Suprapubic skin (tissue), 4 donors: ENCODE results near the gene SOD1. TPM values are rescaled to one million over a fixed set of nuclear protein-coding genes. Genes with fewer than 3 reads are reported as not detected.

ENCODE experiments used
- DNase-seq, 2 donors: peaks; one replicate each; pipeline ENCODE4 v3.0.0-alpha.2; 2019; ENCODE audit warnings: low spot score in 2 of 2
- H3K27ac ChIP-seq: fragments of 200-600 bp; sonication (generic); one replicate; pipeline ENCODE4 v1.5.1; 2019
- H3K27me3 ChIP-seq: fragments of 200-600 bp; sonication (generic); one replicate; pipeline ENCODE4 v1.5.1; 2019
- H3K36me3 ChIP-seq: fragments of 200-600 bp; sonication (generic); one replicate; pipeline ENCODE4 v1.5.1; 2019
- H3K4me1 ChIP-seq: fragments of 200-600 bp; sonication (generic); one replicate; pipeline ENCODE4 v1.5.1; 2019
- H3K4me3 ChIP-seq: fragments of 200-600 bp; sonication (generic); one replicate; pipeline ENCODE4 v1.5.1; 2019; ENCODE audit warnings: mild to moderate bottlenecking
- H3K9me3 ChIP-seq: fragments of 200-600 bp; sonication (generic); one replicate; pipeline ENCODE4 v1.5.1; 2019
- EP300 ChIP-seq: sonication (generic); formaldehyde crosslinking; IDR thresholded peaks from one replicate; pipeline ENCODE4 v1.6.1; 2017; ENCODE audit warnings: antibody characterized with exemption
- POLR2A ChIP-seq, 2 donors: fragments of 450-650 bp; IDR thresholded peaks; one replicate each; pipeline ENCODE4 v1.6.1; 2017; ENCODE audit warnings: antibody characterized with exemption in 2 of 2, mild to moderate bottlenecking in 2 of 2, moderate library complexity in 2 of 2
- POLR2AphosphoS5 ChIP-seq, 3 donors: sonication (generic); formaldehyde crosslinking; IDR thresholded peaks; one replicate each; pipeline ENCODE4 v1.6.1; 2017; ENCODE audit warnings: antibody characterized with exemption in 3 of 3
- WGBS: methylation state at CpG from one replicate; pipeline ENCODE4 v1.1.5; 2018; 5-methylcytosine and 5-hydroxymethylcytosine counted together
- total RNA-seq, 4 donors: library from RNA; depleted of rRNA; stranded (reverse); fragments of >200 nt; gene quantifications; one replicate each; pipeline ENCODE4 v1.1.0, GENCODE V29; 2016
- TF ChIP-seq, protein P1 (sequence below), 2 donors: fragments of 200-600 bp in 1 of 2; fragments of 450-650 bp in 1 of 2; sonication (generic) in 1 of 2; IDR thresholded peaks; one replicate each; pipeline ENCODE4 v1.5.1; 2016 to 2019; ENCODE audit warnings: antibody characterized with exemption in 2 of 2, mild to moderate bottlenecking in 1 of 2, moderate library complexity in 1 of 2

The SOD1 gene
- total RNA-seq, 4 donors from 2014 or later: 123 to 173 (median 144) TPM

DNA sequence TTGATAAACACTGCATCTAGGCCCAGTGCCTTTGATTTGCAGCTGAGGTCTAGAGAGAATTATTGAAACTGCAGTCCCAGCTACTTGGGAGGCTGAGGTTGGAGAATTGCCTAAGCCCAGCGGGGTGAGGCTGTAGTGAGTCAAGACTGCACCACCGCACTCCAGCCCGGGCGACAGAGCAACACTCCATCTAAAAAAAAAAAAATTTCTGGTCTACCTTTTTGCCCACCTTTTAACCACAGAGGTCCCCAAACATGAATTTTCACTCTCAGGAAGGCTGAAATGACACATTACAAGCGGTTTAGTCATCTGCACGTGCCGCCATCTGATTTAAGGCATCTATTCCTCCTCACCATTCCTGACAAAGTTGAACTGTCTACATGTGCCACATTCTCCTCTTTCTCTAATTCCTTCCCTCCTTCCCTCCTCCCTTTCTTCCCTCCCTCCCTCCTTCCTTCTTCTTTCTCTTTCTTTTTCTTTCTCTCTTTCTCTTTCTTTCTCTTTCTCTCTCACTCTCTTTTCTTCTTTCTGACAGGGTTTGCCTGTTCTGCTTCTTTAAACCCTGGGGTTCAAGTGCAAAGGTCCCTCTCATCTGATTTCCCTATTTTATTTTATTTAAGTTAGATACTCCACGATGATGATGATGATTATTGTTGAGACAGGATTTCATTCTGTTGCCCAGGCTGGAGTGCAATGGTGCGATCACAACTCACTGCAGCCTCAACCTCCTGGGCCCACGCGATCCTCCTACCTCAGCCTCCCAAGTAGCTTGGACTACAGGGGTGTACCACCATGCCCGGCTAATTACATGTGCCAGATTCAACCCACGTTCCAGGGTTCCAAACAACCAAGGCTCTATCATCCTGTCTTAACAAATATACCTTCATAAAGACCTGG lies 3.0 kb upstream of the SOD1 start:
- Histone ChIP-seq H3K4me3 (no peak overlapping the region), H3K4me1 (peaks cover 24% of the 10 kb centered on the region), H3K27me3 (no peaks in the 10 kb centered on the region), H3K27ac (no peak overlapping the region), H3K36me3 (no peaks in the 10 kb centered on the region), H3K9me3 (no peaks in the 10 kb centered on the region)
- TF ChIP-seq EP300: no peak
- TF ChIP-seq POLR2AphosphoS5 (IDR thresholded peaks at IDR 0.05): no peak
- no peak for TF ChIP-seq POLR2A (IDR thresholded peaks at IDR 0.05)
- TF ChIP-seq, protein P1, sequence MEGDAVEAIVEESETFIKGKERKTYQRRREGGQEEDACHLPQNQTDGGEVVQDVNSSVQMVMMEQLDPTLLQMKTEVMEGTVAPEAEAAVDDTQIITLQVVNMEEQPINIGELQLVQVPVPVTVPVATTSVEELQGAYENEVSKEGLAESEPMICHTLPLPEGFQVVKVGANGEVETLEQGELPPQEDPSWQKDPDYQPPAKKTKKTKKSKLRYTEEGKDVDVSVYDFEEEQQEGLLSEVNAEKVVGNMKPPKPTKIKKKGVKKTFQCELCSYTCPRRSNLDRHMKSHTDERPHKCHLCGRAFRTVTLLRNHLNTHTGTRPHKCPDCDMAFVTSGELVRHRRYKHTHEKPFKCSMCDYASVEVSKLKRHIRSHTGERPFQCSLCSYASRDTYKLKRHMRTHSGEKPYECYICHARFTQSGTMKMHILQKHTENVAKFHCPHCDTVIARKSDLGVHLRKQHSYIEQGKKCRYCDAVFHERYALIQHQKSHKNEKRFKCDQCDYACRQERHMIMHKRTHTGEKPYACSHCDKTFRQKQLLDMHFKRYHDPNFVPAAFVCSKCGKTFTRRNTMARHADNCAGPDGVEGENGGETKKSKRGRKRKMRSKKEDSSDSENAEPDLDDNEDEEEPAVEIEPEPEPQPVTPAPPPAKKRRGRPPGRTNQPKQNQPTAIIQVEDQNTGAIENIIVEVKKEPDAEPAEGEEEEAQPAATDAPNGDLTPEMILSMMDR (IDR thresholded peaks at IDR 0.05): no peak
- WGBS: 85% methylated on average over 13 of the region's 13 CpGs
- no peak for DNase-seq

DNA sequence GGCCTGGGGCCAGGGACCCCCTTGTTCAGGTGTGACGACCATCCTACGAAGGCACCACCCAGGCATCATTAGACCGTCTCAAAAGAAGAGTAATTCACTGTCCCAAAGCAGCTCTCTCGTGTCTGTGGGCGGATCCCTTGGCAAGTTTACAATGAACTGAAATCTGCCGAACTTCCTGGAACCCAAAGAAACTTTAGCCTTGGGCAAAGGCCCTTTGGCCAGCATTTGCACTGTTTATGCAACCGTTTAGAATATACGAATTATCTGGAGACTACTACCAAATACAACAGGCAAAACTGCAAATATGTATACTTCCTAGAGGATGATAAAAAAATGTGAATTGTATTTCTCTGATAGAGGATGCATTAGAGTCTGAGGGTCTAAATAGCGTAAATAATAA lies 1.4 kb upstream of the SOD1 start:
- Histone ChIP-seq H3K9me3 (no peaks in the 10 kb centered on the region), H3K27me3 (no peaks in the 10 kb centered on the region), H3K36me3 (no peaks in the 10 kb centered on the region), H3K4me1 (peaks cover 38% of the 10 kb centered on the region), H3K27ac (no peak overlapping the region), H3K4me3 (no peak overlapping the region)
- TF ChIP-seq EP300 (no peak), POLR2AphosphoS5 (IDR thresholded peaks at IDR 0.05) (no peak), POLR2A (IDR thresholded peaks at IDR 0.05) (no peak)
- TF ChIP-seq, protein P1 (IDR thresholded peaks at IDR 0.05): no peak
- no peak for DNase-seq
- 39% methylated on average over 9 of the region's 9 CpGs for WGBS

DNA sequence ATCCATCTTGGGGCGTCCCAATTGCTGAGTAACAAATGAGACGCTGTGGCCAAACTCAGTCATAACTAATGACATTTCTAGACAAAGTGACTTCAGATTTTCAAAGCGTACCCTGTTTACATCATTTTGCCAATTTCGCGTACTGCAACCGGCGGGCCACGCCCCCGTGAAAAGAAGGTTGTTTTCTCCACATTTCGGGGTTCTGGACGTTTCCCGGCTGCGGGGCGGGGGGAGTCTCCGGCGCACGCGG lies 282 bp upstream of the SOD1 start:
- peaks cover 43% of the 10 kb centered on the region for H3K4me1 ChIP-seq
- DNase-seq: no peak
- H3K4me3 ChIP-seq: peak overlapping the region; percentile 76
- WGBS: under 1% methylated on average over 18 of the region's 18 CpGs
- H3K27ac ChIP-seq: peak overlapping the region; percentile 95
- no peaks in the 10 kb centered on the region for H3K9me3 ChIP-seq
- TF ChIP-seq, protein P1 (IDR thresholded peaks at IDR 0.05): no peak
- no peak for TF ChIP-seq EP300
- no peak for TF ChIP-seq POLR2AphosphoS5 (IDR thresholded peaks at IDR 0.05)
- TF ChIP-seq POLR2A (IDR thresholded peaks at IDR 0.05): no peak
- H3K36me3 ChIP-seq: peaks cover 7% of the 10 kb centered on the region
- no peaks in the 10 kb centered on the region for H3K27me3 ChIP-seq

DNA sequence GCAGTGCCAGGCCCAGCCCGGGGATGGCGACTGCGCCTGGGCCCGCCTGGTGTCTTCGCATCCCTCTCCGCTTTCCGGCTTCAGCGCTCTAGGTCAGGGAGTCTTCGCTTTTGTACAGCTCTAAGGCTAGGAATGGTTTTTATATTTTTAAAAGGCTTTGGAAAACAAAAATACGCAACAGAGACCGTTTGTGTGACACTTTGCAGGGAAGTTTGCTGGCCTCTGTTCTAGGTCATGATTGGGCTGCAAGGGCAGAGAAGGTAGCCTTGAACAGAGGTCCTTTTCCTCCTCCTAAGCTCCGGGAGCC lies 719 bp downstream of the SOD1 start:
- peak overlapping the region; percentile 95 for H3K27ac ChIP-seq
- peaks cover 50% of the 10 kb centered on the region for H3K4me1 ChIP-seq
- H3K9me3 ChIP-seq: no peaks in the 10 kb centered on the region
- peaks cover 14% of the 10 kb centered on the region for H3K36me3 ChIP-seq
- WGBS: 3% methylated on average over 3 of the region's 12 CpGs
- DNase-seq: no peak
- H3K27me3 ChIP-seq: no peaks in the 10 kb centered on the region
- peak overlapping the region; percentile 76 for H3K4me3 ChIP-seq
- no peak for TF ChIP-seq POLR2AphosphoS5 (IDR thresholded peaks at IDR 0.05)
- TF ChIP-seq POLR2A (IDR thresholded peaks at IDR 0.05): no peak

DNA sequence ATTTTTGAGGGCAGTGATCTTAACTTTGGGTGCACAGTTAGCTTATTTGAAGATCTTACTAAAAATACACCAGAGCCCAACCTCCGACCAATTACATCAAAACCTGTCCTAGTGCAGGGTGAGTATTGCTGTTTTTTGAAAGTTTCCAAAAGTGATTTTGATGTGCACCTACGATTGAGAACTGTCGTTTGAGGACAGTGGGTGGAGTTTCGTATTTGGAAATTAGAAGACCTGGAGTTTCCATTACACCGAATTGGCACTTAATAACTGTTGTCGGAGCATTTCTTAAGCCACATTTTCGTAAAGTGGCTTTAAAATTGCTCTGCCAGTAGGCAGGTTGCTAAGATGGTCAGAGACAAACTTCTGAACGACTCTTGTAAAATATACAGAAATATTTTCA lies 1.1 kb downstream of the SOD1 start:
- Histone ChIP-seq H3K27me3 (no peaks in the 10 kb centered on the region), H3K36me3 (peaks cover 14% of the 10 kb centered on the region), H3K4me3 (peak overlapping the region; percentile 76), H3K9me3 (no peaks in the 10 kb centered on the region), H3K27ac (peak overlapping the region; percentile 95), H3K4me1 (peaks cover 54% of the 10 kb centered on the region)
- DNase-seq: no peak
- WGBS: 17% methylated on average over 8 of the region's 8 CpGs
- TF ChIP-seq POLR2AphosphoS5 (IDR thresholded peaks at IDR 0.05) (no peak), EP300 (no peak), POLR2A (IDR thresholded peaks at IDR 0.05) (no peak)
- TF ChIP-seq, protein P1 (IDR thresholded peaks at IDR 0.05): no peak
